ENCODE measurements around the gene DDX39B. TPM values are rescaled to one million over a fixed set of nuclear protein-coding genes. Genes with fewer than 3 reads are reported as not detected.

DDX39B gene
- total and polyA plus RNA-seq, 8 donors = 201 to 685 (median 600) TPM

DNA sequence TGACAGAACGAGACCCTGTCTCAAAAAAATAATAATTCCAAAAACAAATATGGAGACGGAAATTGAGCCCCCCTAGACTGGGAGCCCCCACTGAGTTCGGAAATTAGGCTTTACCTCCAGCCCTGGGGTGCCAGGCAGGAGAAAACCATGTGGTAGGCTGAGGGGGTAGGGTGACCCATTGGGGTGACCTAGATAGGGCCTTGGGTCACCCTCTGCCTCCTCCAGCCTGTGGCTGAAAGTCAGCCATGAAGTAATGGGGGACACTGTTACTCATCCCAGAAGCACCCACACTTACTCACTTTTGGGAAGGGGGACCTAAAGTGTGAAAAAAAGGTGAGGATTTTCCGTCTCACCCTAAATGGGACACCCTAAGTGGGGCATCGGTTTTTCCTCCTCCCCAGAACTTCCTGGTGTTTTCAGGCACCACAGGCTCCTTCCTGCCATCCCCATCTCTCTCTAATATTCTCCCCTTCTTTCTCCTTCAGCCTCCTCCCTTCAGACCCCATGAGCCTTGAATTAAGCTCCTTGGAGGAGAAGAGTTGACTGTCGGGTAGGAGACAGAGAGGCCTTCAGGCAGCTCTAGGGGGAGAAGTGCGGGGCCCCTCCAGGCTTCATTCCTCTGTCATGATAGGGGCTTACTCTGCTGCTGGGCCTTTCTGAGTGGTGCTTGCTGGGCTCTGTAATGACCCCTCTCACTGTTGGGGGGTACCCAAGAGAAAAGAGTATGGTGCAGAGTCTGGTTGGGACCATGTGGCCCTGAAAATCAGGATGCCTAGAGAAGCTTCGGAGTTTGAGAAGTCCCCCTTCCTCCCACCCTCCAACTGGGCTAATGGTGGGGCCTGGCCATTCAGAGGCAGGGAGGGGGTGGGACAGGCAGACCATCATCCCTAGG, 38.0 kb upstream of the DDX39B start:
- ATAC-seq (no peak), DNase-seq (no peak)
- TF ChIP-seq, protein P1, sequence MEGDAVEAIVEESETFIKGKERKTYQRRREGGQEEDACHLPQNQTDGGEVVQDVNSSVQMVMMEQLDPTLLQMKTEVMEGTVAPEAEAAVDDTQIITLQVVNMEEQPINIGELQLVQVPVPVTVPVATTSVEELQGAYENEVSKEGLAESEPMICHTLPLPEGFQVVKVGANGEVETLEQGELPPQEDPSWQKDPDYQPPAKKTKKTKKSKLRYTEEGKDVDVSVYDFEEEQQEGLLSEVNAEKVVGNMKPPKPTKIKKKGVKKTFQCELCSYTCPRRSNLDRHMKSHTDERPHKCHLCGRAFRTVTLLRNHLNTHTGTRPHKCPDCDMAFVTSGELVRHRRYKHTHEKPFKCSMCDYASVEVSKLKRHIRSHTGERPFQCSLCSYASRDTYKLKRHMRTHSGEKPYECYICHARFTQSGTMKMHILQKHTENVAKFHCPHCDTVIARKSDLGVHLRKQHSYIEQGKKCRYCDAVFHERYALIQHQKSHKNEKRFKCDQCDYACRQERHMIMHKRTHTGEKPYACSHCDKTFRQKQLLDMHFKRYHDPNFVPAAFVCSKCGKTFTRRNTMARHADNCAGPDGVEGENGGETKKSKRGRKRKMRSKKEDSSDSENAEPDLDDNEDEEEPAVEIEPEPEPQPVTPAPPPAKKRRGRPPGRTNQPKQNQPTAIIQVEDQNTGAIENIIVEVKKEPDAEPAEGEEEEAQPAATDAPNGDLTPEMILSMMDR (IDR thresholded peaks at IDR 0.05) = no peak
- Histone ChIP-seq H3K27ac (no peak overlapping the region), H3K4me1 (peaks cover 0 to 80% of the 10 kb centered on the region in 2 donors), H3K27me3 (peaks cover 0 to 4% of the 10 kb centered on the region in 2 donors), H3K4me3 (peak overlapping the region; percentile 79 to 82), H3K9me3 (no peaks in the 10 kb centered on the region), H3K36me3 (peaks cover 0 to 17% of the 10 kb centered on the region in 2 donors)
- intact Hi-C loops (cut with DNase I) = no loop called here

DNA sequence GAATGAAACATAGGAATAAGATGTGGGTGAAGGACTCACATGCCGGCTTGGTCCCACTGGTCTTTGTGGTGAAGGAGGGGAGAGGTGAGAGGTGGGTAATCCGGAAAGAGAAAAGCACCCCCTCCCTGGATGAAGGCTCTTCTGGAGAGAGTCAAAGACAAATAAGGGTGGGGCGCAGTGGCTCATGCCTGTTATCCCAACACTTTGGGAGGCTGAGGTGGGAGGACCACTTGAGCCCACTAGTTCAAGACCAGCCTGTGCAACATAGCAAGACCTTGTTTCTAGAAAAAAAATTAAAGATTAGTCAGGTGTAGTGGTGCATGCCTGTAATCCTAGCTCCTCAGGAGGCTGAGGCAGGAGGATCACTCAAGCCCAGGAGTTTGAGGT, 37.3 kb upstream of the DDX39B start:
- intact Hi-C loops (cut with DNase I) = no loop called here
- Histone ChIP-seq H3K4me3 (no peak overlapping the region), H3K36me3 (peaks cover 0 to 17% of the 10 kb centered on the region in 2 donors), H3K4me1 (peaks cover 0 to 80% of the 10 kb centered on the region in 2 donors), H3K27me3 (peaks cover 0 to 4% of the 10 kb centered on the region in 2 donors), H3K27ac (no peak overlapping the region), H3K9me3 (no peaks in the 10 kb centered on the region)
- ATAC-seq (no peak), DNase-seq (no peak)
- TF ChIP-seq, protein P1 (IDR thresholded peaks at IDR 0.05) = no peak

DNA sequence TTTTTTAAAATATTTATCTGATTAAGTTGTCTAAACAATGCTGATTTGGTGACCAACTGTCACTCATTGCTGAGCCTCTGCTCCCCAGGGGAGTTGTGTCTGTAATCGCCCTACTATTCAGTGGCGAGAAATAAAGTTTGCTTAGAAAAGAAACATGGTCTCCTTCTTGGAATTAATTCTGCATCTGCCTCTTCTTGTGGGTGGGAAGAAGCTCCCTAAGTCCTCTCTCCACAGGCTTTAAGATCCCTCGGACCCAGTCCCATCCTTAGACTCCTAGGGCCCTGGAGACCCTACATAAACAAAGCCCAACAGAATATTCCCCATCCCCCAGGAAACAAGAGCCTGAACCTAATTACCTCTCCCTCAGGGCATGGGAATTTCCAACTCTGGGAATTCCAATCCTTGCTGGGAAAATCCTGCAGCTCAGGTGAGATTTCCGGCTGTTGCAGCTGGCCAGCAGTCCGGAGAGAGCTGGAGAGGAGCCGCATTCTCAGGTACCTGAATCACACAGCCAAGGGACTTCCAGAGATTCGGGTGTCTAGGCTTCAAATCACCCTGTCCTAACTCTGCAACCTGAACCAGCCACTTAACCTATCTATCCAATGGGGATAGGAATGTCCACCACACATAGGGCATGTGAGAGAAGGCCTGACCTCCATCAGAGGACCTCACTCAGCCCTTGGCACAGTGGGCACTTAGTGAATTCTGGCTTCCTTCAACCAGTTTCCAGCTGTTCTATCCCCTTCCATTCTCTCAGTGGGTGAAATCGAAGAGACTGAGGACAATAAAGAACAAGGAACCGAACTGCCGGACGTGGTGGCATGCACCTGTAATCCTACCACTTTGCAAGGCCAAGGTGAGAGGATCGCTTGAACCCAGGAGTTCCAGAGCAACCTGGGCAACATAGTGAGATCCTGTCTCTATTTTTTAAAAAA, 36.6 kb upstream of the DDX39B start:
- Histone ChIP-seq H3K9me3 (no peaks in the 10 kb centered on the region), H3K27ac (no peak overlapping the region), H3K4me1 (peaks cover 0 to 77% of the 10 kb centered on the region in 2 donors), H3K27me3 (peaks cover 0 to 4% of the 10 kb centered on the region in 2 donors), H3K4me3 (peak overlapping the region in 1 of 2 donors; percentile 56), H3K36me3 (peaks cover 0 to 17% of the 10 kb centered on the region in 2 donors)
- ATAC-seq = no peak
- no peak for DNase-seq
- TF ChIP-seq, protein P1 (IDR thresholded peaks at IDR 0.05) = no peak
- intact Hi-C loops (cut with DNase I) = no loop called here

DNA sequence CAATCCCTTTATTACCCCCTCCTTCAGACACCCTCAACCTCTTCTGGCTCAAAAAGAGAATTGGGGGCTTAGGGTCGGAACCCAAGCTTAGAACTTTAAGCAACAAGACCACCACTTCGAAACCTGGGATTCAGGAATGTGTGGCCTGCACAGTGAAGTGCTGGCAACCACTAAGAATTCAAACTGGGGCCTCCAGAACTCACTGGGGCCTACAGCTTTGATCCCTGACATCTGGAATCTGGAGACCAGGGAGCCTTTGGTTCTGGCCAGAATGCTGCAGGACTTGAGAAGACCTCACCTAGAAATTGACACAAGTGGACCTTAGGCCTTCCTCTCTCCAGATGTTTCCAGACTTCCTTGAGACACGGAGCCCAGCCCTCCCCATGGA, 35.8 kb upstream of the DDX39B start:
- DNase-seq (peak in 1 of 4 donors; percentile 2), ATAC-seq (no peak)
- Histone ChIP-seq H3K36me3 (peaks cover 0 to 17% of the 10 kb centered on the region in 2 donors), H3K27me3 (peaks cover 0 to 4% of the 10 kb centered on the region in 2 donors), H3K27ac (no peak overlapping the region), H3K9me3 (no peaks in the 10 kb centered on the region), H3K4me1 (peaks cover 0 to 69% of the 10 kb centered on the region in 2 donors), H3K4me3 (peak overlapping the region in 1 of 2 donors; percentile 56)
- intact Hi-C loops (cut with DNase I) = no loop called here
- TF ChIP-seq, protein P1 (IDR thresholded peaks at IDR 0.05) = no peak

Data from left lung (tissue), 10 donors.